HG03378 (cell line): ENCODE measurements around the gene SCFD2.
"Not testable (repeated sequence)": the region's sequence is repeated elsewhere in the genome, so short reads cannot be mapped to it uniquely, and the experiment has no call there.

Experiments used
- ATAC-seq: cut with Tn5 transposase; IDR thresholded peaks from one replicate; pipeline ENCODE4 v1.9.1; 2021; ENCODE audit warnings: mild to moderate bottlenecking, moderate library complexity; ENCODE audit not compliant: unreplicated experiment

Gene SCFD2

DNA sequence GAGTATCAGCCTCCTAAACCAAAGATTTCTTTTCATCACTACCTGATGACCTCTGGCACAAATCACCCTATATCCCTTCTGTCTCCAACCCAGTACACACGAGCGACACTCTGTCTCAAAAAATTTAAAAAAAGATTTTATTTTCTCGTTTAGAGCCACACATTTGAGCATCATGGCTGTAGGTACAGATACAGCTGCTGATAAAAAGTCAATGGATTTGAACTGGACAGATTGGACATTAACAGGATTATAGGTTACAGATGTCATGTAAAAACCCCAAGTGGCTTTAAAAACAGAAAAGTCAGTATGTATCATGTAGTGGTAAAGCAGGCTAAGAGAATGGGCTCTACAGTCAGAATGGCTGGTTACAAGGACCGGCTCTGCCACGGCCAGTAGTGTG, 171.1 kb downstream of the SCFD2 start:
- no peak for ATAC-seq

DNA sequence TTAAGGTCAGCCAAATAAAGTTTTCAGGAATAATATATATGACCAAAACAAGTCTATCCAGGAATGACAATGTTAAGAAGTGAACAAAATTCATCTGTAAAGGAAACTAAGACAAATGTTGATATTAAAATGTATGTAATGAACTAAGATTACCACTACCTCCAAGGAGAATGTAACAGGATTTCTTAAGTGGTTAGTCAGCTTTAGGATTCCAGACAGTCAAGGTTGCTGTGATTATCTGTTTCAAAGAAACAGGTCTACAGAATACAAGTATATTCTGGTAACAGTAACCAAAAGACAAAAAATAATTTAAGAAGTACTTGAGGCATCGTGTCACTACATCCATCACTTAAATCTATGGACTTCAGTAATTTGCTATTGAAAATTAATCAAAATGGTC, 172.8 kb downstream of the SCFD2 start:
- no peak for ATAC-seq

DNA sequence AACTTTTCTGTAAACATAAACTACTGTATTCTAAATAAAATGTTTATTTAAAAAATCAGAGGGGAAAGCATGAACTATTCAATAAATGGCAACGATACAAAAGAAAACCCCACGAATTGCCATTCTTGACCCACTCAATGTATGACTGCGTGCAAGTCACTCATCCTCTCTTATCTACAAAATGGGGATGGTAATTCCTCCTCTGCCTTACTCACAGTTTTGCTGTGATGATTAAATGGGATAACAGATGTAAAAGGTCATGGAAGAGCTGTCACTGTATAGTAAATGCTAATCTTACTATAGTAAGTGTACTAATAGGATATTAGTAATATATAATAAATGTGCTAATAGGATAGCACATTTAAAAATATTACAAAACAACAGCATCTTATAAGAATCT, 173.4 kb downstream of the SCFD2 start:
- no peak for ATAC-seq

DNA sequence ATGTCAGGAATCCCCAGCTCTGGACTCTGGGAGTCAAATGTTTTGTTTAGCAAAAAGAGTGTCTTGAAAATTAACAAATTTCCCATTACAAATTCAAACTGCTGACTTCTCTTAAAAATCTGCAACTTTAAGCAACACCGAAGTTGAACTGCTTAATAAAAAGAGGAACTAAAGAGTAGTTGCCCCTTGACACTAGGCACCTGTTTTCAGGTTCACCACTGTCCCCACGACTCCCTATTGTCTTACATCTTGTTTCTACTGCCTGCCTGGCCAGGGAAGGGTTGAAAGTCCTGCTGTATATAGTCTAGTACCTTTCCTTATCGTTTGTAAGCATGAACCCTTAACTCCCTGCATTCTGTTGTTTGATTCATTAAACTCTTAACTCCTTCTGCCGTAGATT, 173.9 kb downstream of the SCFD2 start:
- no peak for ATAC-seq

DNA sequence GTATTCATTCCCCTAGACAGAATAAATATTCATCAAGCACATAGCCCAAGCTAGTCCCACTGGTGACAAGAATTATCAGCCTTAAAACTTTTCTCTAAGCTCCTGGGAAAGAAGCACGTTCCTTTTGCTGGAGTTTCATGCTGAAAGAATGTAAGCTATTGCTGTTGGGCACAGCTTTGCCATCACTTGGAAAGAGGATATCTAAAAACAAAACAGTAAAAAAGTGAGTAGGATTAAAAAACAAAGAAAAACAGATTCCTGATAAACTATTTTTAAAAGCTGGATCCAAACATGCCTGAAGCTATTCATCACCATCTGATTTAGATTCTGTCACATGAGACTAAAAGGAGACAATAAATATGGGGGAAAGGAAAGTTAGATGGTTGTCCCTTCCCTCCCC, 176.8 kb downstream of the SCFD2 start:
- no peak for ATAC-seq

DNA sequence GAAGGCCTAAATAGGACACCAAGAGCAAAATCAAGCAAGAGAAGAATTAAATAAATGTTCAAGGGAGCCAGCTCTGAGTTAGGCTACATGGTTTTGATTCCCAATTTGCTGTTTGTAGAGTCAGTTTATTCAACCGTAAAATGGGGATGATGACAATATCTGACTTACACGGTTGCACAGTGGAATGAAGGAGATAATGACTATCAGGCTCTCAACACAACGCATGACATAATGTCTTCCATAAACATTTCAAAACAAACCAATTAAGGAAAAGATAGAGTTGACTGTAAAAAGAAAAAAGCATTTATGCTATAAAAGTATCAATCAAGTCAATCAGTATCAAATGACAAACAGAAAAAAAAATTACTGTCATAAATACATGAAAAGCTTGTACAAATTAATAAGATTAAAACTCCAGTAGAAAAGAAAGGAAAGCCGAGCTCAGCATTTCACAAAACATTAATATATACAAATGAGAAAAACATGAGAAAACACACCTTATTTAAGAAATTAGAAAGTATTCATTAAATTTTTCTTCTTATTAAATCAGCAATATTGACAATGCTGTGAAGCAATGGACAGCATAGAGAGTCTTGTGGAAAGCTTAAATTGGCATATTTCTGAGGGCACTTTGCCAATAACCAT, 179.0 kb downstream of the SCFD2 start:
- no peak for ATAC-seq

DNA sequence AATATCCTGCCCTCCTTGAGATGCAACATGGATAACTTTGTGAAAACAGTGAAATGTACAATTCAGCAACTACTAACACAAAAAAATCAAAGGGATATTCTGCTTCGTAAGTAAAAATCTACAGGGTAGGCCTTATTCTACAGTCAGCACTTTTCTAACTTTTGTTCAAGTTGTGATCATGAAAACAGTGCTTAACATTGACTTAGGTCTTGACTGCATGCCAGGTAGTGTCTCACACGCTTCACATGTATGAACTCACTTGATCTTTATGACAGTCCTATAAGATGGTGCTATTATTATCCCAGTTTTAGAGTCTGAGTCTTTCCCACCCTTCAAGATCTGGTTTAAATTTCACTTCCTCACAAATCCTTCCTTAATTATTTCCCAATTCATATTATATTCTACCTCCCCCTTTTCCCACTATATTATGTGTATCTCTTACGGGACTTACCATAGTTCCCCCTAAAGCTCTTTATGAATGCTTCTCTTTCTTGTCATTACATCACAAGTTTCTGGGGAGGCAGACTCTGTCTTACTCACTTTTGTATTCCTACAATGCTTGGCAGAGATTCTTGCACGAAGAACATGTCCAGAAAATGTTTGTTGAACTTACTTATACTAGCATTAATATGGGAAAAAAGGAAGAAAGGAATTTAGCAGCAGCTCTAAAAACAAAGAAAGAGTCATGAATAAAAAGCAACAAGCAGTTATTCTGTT, 179.8 kb downstream of the SCFD2 start:
- ATAC-seq = no peak

DNA sequence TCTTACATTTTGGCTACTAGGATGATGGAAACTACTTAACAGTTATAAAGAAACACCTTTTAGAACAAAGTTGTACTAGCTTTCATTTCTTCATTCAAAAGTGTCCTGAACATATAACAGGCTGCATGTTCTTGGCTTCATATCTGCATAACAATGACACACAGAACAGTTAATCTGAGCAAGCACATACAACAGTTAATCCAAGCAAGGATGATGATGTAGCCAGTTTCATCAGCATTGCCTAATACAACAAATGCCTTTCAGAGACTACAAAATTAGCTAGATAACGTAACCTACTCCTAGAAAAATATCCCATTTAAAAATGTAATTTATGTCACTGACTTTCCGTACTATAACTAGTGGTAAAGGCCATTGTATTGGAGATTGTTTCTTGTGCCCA, 182.1 kb downstream of the SCFD2 start:
- no peak for ATAC-seq

DNA sequence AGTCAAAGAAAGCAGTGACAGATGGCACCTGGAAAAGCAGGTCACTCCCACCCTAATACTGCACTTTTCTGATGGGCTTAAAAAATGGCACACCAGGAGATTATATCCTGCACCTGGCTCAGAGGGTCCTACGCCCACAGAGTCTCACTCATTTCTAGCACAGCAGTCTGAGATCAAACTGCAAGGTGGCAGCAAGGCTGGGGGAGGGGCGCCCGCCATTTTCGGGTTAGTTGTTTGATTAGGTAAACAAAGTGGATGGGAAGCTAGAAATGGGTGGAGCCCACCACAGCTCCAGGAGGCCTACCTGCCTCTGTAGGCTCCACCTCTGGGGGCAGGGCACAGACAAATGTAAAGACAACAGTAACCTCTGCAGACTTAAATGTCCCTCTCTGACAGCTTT, 188.1 kb downstream of the SCFD2 start:
- not testable (repeated sequence) for ATAC-seq

DNA sequence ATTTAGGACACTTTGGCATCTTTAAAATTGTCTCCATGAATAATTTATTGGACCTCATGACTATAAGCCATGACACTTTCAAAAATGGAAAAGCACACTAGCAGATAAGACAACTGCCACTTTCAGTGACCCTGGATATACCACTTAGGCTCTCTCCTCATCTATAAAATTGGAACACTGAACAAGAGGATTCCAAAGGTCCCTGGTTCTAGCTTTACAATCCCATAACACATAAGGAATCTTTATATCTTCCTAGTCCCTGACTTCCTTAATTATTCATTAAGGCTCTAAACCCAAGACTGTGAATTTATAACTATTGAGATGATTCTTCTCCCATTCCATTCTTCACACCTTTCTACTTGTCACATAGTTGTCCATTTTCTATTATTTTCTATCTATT, 190.2 kb downstream of the SCFD2 start:
- no peak for ATAC-seq

DNA sequence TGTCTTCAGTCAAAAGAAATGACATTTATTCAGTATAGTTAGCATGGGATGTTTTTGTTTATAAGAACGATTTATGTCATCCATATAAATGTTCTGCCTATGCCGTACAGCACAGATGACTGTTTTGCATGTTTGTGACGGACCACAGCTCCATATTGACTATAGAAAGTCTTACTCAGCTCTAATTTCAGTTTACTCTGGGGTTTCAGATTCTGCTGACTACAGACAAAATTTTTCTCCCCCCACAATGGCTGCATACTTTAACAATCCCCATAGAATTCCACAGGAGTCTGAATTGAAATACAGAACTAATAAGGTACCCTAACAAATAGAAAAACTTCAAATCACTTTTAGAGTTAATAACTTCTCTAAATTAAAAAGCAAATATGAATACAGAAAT, 191.0 kb downstream of the SCFD2 start:
- no peak for ATAC-seq

DNA sequence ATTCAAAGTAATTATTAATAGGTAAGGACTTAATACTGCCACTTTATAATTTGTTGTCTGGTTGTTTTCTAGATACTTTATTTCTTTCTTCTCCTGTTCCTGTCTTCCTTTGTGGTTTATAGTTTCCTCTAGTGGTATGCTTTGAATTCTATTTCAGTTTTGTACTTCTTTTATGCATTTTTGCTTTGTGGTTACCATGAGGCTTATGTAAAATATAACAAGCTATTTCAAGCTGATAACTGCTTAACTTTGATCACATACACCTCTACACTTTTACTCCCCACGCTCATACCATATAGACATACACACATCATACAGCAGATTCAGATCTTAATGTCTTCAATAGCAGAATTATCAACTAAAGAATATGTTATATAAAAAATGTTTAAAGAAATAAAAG, 192.3 kb downstream of the SCFD2 start:
- ATAC-seq = no peak

DNA sequence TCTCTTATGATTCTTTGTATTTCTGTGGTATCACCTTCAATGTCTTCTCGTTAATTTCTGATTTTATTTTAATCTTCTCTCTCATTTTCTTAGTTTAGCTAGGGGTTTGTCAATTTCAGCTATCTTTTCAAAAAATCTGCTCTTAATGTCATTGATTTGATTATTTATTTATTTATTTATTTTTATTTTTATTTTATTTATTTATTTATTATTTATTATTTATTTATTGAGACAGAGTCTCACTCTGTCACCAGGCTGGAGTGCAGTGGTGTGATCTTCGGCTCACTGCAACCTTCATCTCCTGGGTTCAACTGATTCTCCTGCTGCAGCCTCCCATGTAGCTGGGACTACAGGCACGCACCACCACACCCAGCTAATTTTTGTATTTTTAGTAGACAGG, 194.1 kb downstream of the SCFD2 start:
- ATAC-seq = no peak

DNA sequence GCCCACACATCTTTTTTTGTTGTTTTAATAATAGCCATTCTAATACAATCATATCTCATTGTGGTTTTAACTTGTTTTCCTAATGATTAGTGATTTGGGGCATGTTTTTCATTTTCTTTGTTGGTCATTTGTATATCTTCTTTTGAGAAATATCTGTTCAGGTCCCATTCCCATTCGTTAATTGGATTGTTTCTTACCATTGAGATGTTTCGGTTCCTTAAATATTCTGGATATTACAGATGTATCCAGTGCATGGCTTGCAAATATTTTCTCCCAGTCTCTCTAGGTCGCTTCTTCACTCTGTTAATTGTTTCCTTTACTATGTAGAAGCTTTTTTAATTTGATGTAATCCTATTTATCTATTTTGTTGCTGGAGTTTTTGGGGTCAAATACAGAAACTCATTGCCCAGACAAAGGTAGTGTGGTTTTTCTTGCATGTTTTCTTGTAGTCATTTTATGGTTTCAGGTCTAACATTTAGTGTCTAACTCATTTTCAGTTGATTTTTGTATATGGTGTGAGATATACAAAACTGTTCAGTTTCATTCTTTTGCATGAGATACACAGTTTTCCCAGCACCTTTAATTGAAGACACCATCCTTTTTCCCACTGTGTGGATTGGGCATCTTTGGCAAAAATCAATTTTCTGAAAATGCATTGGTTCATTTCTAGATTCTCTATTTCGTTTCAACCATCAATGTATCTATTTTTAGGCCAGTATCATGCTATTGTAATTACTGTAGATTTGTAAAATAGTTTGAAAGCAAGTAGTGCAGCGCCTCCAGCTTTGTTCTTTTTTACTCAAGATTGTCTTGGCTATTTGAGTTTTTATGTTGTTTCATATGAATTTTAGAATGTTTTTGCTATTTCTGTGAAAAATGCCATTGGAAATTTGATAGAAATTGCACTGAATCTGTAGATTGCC, 195.9 kb downstream of the SCFD2 start:
- ATAC-seq = no peak

DNA sequence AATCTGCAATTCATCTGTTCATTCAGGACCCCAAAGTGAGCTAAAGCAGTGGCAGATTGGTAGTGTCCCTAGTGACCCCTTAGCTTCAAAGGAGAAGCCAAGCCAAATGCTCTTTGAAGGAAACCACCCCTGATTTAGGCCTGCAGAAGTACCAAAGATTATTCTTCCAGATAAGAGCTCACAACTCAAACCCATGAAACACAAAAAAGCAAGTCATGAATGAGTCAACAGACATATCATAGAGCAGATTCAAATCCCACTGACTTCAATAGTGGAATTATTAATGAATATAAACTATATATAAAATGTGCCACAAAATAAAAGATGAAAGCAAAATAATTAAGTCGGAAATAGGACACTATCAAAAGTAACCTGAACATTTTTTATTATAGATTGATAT, 197.6 kb downstream of the SCFD2 start:
- no peak for ATAC-seq

DNA sequence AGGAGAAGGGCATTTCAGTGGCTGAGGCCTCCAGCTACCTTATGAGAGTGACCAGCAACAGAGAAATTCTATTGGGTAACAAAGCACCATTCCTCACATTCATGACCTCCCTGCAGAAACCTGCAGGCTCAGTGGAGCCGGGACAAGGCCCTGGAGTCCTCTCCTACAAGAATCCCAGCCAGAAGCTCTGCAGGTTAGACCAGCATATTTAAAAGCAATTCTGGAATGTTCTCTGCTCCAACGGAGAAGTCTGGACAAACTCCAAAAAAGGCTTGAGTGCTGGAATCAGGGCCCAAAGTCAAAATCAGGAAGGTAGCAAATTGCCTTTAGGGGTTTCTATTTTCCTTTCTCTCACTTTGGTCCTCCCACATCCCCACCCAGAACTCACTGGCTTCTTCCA, 202.9 kb downstream of the SCFD2 start:
- ATAC-seq = no peak

DNA sequence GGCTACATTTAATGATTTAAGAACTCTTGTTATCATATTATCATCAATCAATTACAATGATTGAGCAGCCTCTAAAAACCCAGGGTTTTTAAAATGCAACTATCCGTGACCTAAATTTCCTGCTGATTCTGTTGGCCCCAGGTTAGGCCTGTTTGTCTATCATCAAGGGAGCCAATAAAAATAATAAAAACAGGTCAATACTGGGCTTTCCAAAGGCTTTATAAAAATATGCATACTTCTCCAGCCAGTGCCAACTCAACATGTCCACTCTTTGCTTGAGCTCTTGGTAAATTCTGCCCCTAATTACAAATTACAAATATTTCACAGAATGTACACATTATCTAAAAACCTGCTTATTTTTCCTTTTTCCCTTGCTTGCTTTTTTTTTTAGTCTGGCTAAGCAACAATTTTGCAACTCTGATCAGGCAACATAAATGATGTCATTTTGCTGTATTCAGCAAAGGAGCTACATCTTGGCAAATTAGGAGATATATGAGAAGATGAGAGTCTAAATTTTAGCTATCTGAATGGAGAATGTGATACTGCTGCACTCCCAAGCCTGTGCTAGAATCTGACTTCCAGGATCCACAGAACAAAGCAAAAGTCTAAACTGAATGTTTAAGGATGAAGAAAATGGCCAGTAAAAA, 204.0 kb downstream of the SCFD2 start:
- no peak for ATAC-seq

DNA sequence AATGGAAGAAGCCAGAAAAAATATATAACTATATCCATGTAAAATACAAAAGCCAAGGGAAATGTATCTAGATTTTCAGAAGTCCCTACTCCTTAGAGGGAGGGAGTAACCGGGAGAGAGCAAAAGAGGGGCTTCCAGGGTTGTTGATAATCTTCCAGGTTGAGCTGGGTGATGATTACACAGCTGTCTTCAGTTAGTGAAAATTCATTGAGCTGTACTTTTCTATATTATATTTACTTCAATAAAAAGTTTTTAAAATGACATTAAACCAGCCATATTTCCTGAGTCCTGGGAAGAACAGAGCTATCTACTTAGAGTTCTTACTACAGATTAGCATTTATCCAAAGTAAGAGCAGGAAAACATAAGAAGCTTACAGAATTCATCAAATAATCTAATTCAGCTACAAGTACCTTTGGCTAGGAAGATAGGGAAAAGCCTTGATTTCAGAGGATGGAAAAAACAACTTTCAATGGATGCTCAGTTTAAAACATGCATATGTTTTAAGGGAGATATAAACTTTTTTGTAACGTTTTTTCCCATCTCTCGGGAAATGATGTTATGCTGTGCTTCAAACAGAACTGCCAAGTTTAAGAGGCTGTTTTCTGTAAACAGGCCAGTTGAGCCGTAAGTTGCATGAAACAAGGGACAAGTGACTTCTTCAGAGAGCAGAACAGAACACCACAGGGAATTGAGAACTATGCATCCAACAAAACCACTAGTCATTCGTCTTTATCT, 204.6 kb downstream of the SCFD2 start:
- no peak for ATAC-seq

DNA sequence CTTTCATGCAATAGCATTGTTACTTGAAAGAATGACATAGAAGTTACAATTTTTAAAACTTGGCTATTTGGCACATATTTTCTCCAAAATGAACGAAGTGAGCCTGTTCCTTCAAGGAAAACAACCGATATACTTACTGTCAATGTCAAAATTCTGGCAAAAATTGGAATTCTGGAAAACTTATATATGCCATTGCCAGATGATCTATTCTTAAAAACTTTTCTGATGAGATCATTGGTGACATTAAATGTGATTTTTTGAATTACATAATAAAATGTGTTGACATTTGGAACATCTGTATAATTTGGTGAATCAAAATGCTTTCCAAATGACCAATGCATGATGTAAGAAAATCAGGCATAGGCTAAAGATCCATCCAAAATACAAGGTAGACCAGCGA, 209.0 kb downstream of the SCFD2 start:
- no peak for ATAC-seq

DNA sequence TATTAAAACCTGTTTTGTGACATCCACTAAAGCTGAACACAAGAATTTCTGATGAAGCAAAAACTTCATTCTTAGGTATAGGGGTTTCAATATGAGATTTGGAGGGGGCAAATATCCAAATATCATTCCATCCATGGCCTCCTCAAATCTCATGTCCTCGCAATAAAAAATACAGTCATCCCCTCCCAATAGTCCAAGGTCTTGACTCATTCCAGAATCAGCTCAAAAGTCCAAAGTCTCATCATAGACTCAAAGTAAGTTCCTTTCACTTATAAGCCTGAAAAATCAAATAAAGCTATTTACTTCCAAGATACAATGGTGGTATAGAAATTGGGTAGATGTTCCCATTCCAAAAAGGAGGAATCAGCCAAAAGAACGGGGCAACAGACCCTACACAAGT, 213.4 kb downstream of the SCFD2 start:
- no peak for ATAC-seq

DNA sequence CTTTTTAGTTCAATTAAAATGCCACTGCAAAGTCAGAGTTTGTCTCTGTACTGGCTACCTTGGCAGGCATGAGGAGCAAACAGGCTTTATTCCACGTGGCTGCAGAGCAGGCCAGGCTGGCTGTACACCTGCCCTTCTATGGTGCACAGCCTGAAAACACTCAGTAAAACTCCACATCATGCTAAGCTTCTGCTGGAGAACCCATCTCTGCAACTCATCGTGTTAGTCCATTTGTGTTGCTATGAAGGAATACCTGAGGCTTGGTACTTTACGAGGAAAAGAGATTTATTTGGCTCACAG, 214.4 kb downstream of the SCFD2 start:
- ATAC-seq = no peak
